ENCODE results near the gene ZDHHC3. TPM values are rescaled to one million over a fixed set of nuclear protein-coding genes. Genes with fewer than 3 reads are reported as not detected.

The ZDHHC3 gene
- total and polyA plus RNA-seq, 2 donors (not counting 1 experiment from before 2014, with no cell fraction given) = 37.2 to 52.6 TPM

GRCh38 chr3:44883999-44884431, 92.0 kb downstream of the ZDHHC3 start:
- no peak overlapping the region for H3K27ac Mint-ChIP-seq
- DNase-seq (no peak), ATAC-seq (ENCODE audit: low read depth) (no peak)
- intact Hi-C loops (cut with micrococcal nuclease) = no loop called here
- ChIA-PET CTCF (no interaction called here), POLR2A (no interaction called here)
- H4K20me1 ChIP-seq (ENCODE audit: control insufficient read depth, insufficient read depth, low read length, poor library complexity, severe bottlenecking) = no peaks in the 10 kb centered on the region
- peaks cover 0 to 7% (median 0%) of the 10 kb centered on the region in 3 donors for H3K9me3 ChIP-seq (ENCODE audit: control extremely low read depth in 1 of 3, control insufficient read depth in 2 of 3, insufficient read depth in 1 of 3, low read length in 2 of 3)
- WGBS (ENCODE audit: insufficient coverage) = 66% methylated on average over 2 of the region's 4 CpGs
- no peak overlapping the region for H3K4me3 ChIP-seq (ENCODE audit: control extremely low read depth in 1 of 5, extremely low read depth in 1 of 5, insufficient read depth in 1 of 5, low read depth in 2 of 5, low read length in 4 of 5)
- no peaks in the 10 kb centered on the region for H3K79me2 ChIP-seq (ENCODE audit: control insufficient read depth, insufficient read depth, low read length)
- H3K36me3 ChIP-seq (replicated peaks in 1 of 2; ENCODE audit: control extremely low read depth in 1 of 2, control insufficient read depth in 1 of 2, extremely low read depth in 1 of 2, insufficient read depth in 2 of 2, low read length in 1 of 2) = no peaks in the 10 kb centered on the region
- no peak overlapping the region for H2AFZ ChIP-seq (ENCODE audit: insufficient read depth, low read depth, low read length, poor library complexity, severe bottlenecking)
- H3K27me3 ChIP-seq (replicated peaks in 1 of 4; ENCODE audit: control extremely low read depth in 1 of 4, control insufficient read depth in 3 of 4, insufficient read depth in 4 of 4, low read length in 3 of 4) = peaks cover 0 to 12% (median 3%) of the 10 kb centered on the region in 4 experiments
- no peak overlapping the region for H3K27ac ChIP-seq (ENCODE audit: low read length in 2 of 2)
- no peaks in the 10 kb centered on the region for H3K4me1 ChIP-seq (ENCODE audit: control insufficient read depth in 2 of 2, insufficient read depth in 2 of 2, low read length in 2 of 2)
- H3K4me3 Mint-ChIP-seq = no peak overlapping the region
- no peak overlapping the region for H3K9ac ChIP-seq (ENCODE audit: low read length)
- H3K4me2 ChIP-seq (replicated peaks; ENCODE audit: low read depth, low read length, poor library complexity, severe bottlenecking) = no peak overlapping the region
- H3K9me3 Mint-ChIP-seq (ENCODE audit: insufficient read depth) = no peaks in the 10 kb centered on the region
- no peak for TF ChIP-seq EZH2 (IDR thresholded peaks at IDR 0.05; ENCODE audit: borderline replicate concordance, insufficient read depth, low read depth, low read length, poor library complexity, severe bottlenecking)
- H3K27me3 Mint-ChIP-seq = peaks cover 22% of the 10 kb centered on the region
- H3K4me1 Mint-ChIP-seq = no peaks in the 10 kb centered on the region

DNA sequence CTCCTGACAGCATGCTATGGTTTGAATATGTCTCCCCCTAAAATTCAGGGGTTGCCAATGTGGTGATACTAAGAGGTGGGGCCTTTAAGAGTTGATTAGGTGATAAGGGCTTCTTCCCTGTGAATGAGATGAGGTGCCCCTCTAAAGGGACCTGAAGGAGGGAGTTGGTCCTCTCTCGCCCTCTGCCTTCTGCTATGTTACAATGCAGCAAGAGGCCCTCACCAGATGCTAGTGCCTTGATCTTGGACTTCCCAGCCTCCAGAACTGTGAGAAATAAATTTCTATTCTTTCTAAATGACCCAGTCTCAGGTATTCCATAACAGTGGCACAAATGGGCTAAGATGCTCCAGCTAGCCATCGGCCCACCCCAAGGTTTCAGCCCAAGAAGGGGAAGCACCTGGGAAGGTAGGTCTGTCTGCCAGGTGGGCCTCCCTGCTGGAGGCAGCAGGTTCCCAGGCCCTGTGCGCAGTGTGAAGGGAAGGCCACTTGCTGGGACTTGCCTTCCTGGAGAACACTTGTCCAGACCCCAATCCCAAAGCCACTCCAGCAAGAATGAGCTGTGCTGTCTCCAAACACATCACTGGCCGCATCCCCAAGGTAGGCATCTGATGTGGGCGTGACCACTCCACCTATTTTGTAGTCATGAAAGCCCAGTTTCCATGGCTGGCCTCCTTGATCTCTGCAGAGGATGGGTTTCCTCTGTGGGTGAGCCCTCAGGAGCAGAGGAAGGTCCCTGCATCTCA, 92.6 kb downstream of the ZDHHC3 start:
- intact Hi-C loops (cut with micrococcal nuclease) = no loop called here
- peaks cover 22% of the 10 kb centered on the region for H3K27me3 Mint-ChIP-seq
- Histone ChIP-seq H3K4me3 (ENCODE audit: control extremely low read depth in 1 of 5, extremely low read depth in 1 of 5, insufficient read depth in 1 of 5, low read depth in 2 of 5, low read length in 4 of 5) (no peak overlapping the region), H3K4me1 (ENCODE audit: control insufficient read depth in 2 of 2, insufficient read depth in 2 of 2, low read length in 2 of 2) (no peaks in the 10 kb centered on the region), H3K27me3 (replicated peaks in 1 of 4; ENCODE audit: control extremely low read depth in 1 of 4, control insufficient read depth in 3 of 4, insufficient read depth in 4 of 4, low read length in 3 of 4) (peaks cover 0 to 12% (median 3%) of the 10 kb centered on the region in 4 experiments), H3K9me3 (ENCODE audit: control extremely low read depth in 1 of 3, control insufficient read depth in 2 of 3, insufficient read depth in 1 of 3, low read length in 2 of 3) (peaks cover 0 to 7% (median 0%) of the 10 kb centered on the region in 3 donors), H3K27ac (ENCODE audit: low read length in 2 of 2) (no peak overlapping the region), H3K4me2 (replicated peaks; ENCODE audit: low read depth, low read length, poor library complexity, severe bottlenecking) (no peak overlapping the region), H2AFZ (ENCODE audit: insufficient read depth, low read depth, low read length, poor library complexity, severe bottlenecking) (no peak overlapping the region), H3K36me3 (replicated peaks in 1 of 2; ENCODE audit: control extremely low read depth in 1 of 2, control insufficient read depth in 1 of 2, extremely low read depth in 1 of 2, insufficient read depth in 2 of 2, low read length in 1 of 2) (no peaks in the 10 kb centered on the region), H3K9ac (ENCODE audit: low read length) (no peak overlapping the region), H3K79me2 (ENCODE audit: control insufficient read depth, insufficient read depth, low read length) (no peaks in the 10 kb centered on the region), H4K20me1 (ENCODE audit: control insufficient read depth, insufficient read depth, low read length, poor library complexity, severe bottlenecking) (no peaks in the 10 kb centered on the region)
- 94% methylated on average over 4 of the region's 5 CpGs for WGBS (ENCODE audit: insufficient coverage)
- no peak overlapping the region for H3K27ac Mint-ChIP-seq
- DNase-seq = no peak
- no peaks in the 10 kb centered on the region for H3K9me3 Mint-ChIP-seq (ENCODE audit: insufficient read depth)
- H3K4me1 Mint-ChIP-seq = no peaks in the 10 kb centered on the region
- POLR2A ChIA-PET = no interaction called here
- CTCF ChIA-PET = no interaction called here
- ATAC-seq (ENCODE audit: low read depth) = no peak
- no peak overlapping the region for H3K4me3 Mint-ChIP-seq
- no peak for TF ChIP-seq CTCF (IDR thresholded peaks at IDR 0.05)
